Epidermal melanocyte (primary cell): ENCODE results near the gene ANGPTL1.
"Not testable (repeated sequence)": the region's sequence is repeated elsewhere in the genome, so short reads cannot be mapped to it uniquely, and the experiment has no call there.

Source experiments
- DNase-seq: peaks from one replicate; pipeline ENCODE4 v3.0.0; 2011; ENCODE audit warnings: low spot score; ENCODE audit not compliant: insufficient read length

The ANGPTL1 gene

DNA sequence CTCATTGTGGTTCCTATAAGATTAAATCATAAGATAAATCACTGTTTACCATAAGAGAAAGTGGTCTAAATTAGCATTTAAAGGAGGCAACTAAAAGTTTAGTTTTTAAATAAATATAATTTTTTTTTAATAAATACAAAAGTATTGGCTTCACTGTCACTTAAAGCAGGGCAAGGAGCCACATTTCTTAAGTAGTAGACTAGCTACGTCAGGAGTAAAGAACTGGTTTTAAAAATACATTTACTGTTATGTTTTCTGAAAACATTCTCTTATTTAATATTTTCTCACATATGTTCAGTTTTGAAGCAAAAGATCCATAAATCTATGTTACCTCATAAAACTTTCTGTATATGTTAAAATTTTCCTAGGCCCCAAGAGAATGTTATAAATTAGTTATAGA, 2.2 kb downstream of the ANGPTL1 start:
- DNase-seq: no peak

DNA sequence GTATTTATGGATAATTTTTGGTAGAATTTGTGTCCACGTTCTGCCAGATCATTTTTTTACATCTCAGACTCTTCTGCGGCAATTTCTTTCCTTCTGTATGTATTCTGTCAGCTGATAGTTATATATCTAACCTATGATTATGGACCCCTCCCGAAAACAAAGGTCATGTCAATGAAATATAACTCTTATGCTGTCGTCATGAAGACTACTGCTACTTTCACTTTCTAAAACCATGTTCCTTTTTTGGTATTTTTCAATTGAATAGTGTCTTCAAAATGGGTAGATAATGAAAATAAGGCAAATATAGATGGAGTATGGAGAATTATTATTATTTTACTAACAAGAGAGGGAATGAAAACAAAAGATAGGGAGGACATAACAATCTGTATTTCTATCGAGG, 3.2 kb downstream of the ANGPTL1 start:
- DNase-seq: no peak

DNA sequence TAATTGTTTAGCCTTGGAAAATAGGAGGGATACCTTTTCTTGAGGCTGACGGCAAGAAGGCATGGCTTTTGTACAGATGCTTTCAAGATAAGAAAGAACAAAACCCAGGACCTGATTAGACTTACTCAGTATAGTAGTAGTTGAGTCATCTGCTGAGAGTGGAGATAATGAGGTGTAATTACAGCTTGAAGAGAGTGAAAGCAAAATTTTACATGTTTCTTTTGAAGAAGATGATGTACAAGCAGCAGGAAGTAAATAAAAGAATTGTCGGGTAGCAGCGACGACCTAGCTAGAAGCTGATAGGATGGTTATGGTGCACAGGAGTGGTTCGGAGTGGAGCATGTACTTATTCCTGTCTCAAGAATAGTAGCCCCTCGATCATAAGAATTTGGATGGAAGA, 6.6 kb downstream of the ANGPTL1 start:
- DNase-seq: no peak

DNA sequence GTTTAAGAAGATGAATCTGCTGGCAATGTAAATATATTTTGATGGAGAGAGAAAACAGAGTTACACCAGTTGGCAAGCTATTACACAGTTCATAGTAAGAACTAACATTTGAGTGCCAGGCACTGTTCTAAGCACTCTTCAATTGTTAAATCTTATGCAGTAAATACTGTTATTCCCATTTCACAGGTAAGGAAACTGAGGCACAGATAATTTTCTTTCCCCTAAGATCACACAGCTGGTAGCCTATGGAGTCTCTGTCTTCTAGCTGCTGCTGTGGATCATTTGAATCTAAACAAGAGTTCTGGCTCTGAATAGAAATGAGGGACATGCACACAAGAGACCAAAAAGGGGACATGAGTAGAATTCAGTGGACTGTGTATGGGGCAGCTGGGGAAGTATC, 8.0 kb downstream of the ANGPTL1 start:
- no peak for DNase-seq

DNA sequence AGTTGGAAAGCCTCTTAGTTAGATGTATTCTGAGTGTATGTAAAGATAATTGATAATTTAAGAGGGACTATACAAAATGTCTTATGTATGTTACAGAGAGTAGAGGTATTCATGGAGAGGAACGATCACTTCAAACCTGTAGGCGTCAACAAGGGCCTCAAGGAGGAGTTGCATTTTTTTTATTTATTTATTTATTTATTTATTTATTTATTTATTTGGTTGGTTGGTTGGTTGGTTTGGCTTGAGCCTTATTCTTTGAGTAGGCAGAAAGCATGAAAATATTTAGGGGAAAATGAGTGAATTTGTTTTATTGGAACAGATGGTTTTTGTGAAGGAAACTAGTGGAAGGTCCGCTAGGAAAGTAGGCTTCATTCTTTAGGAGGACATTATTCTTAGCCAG, 8.5 kb downstream of the ANGPTL1 start:
- DNase-seq: no peak

DNA sequence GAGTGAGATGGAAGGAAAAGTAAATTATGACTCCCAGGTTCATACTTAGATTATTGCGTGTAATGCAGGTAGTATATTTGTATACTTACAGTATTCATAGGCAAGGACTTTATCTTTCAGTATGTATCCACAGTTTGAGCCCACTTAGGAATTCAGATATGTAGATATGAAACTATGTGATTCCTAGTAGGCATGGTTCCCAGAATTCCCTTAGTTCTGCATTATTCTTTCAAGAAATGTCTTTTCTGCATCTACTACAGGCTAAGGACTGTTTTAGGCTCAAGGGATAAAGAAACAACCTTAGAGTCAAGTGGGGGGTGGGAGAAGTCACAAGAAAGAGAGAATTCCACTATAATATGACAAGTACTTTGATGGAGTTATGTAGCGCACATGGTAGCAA, 13.8 kb downstream of the ANGPTL1 start:
- DNase-seq: no peak

DNA sequence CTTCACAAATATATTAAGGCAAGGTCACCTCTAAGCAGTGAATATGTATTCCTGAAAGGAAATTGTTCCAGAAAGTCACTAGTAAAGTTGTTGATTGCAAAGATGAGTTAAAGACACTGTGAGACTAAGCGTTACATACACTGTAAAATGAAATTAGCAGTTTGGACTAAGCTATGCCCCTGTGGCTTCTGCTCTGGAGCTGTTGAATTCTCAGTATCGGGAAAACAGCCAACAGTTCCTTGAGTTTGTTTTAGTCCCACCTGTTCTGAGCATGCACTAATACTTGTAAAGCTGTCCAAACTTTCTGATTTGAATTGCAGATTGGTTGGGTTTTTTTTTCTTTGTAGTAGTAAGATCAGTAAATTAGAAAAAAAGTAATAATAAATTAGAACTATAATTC, 21.0 kb downstream of the ANGPTL1 start:
- DNase-seq: no peak

DNA sequence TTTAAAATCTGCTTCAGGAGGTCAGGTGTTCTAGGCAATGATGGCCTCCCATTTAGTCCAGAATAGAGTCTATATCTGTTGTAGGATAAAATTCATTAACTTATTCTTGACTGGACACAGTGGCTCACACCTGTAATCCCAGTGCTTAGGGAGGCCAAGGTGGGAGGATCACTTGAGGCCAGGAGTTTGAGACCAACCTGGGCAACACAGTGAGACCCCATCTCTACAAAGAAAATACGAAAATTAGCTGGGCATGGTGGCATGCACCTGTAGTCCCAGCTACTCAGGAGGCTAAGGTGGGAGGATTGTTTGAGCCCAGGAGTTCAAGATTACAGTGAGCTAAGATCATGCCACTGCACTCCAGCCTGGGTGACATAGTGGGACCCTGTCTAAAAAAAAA, 23.0 kb downstream of the ANGPTL1 start:
- not testable (repeated sequence) for DNase-seq

DNA sequence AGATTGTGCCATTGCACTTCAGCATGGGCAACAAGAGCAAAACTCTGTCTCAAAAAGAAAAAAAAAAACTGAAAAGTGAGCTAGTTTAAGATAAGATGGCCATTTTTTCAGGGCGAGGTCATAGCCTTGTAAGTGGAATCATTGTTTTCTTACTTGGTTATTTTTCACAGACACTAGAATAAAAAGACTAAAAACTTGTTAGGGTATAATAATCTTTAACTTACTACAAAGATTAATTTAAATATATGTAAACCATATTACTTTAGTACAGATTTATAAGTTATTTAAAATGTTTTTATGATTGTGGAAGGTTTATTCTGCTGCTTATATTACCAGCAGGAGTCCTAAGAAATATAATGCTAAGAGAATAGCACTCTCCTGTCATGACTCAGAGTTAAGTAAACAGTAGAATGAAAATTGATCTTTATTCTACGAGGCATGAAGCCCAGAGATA, 23.5 kb downstream of the ANGPTL1 start:
- no peak for DNase-seq

DNA sequence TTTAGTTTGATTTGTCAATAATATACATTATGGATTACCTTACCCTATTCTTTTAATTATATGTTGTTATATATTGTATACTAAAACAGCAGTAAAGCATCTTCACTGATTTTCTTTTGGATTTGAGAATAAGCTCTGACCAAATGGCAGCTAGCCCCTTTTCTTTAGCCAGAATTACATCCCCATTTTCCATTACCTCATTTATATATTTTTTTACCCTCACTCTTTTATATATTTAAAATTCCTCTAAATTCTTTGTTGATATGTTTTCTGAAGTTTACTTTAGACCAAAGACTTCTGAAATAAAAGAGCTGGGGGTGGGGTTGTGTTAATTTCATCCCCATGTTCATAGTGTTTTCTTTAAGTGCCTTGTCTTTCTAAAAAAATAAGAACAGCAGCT, 24.6 kb downstream of the ANGPTL1 start:
- DNase-seq: no peak

DNA sequence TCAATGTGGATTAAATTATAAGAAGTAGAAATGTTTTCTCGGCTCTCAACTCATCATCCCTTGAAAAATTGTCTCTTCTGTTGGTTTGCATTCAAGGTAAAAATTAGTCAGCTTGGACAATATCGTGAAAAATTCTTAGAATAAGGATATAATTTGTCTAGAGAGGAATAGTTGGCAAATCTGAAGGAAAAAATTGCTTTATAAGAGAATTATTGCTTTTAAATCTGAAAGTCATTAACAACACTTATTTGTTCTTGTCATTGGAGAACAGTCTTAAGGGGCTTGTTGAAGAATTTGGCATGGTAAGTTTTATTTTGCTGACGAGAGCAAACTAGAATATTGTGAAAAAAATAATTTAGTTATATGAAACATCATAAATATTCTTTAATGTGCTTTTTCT, 26.4 kb downstream of the ANGPTL1 start:
- DNase-seq: no peak

DNA sequence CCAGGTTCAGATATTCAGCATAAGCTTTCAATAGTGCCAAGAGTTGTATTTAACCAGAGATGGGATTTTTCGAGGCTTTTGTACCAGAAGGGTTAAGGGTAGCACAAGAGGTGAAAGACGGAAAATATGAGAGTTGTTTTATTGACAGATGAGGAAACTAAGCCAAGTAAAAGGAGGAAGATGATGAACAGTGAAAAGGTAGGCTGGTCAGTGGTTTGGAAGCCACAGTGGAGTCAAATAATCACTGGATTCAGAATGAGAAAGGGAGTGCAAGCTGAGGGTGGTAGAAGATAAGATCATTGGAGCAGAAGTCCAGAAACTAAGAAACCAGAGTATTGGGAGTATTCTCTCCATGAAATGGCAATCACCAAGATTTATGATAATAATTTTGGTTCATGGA, 45.7 kb downstream of the ANGPTL1 start:
- DNase-seq: no peak

DNA sequence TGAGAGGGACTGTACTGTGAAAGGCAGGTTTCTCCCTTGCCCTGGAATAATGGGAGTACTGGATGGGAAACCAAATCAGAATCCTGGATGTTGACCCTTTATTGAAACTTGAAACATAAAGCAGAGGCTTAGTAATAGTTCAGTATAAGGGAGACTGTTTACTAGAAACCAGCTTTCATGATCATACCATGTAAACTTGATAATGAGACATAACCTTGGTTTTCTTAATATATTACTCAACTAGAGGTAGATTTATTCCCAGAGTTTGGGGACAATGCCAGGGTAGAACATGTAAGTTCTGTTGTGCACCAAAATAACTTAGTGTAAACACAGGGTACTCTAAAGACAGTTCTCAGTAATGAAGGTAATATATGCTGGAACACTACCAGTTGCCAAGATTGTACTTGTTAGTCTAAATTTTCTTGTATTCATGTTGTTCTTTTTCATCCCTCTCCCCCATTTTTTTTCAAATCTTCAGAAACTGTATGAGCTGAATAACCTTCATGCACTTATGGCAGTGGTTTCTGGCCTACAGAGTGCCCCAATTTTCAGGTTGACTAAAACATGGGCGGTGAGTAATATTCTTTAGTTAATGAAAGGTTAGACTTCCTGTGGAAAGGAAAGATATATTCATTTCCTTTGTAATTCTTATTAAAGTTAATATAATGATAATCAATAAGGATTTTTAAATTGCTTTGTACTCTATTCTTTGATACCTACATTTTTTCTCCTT, 49.6 kb downstream of the ANGPTL1 start:
- no peak for DNase-seq

DNA sequence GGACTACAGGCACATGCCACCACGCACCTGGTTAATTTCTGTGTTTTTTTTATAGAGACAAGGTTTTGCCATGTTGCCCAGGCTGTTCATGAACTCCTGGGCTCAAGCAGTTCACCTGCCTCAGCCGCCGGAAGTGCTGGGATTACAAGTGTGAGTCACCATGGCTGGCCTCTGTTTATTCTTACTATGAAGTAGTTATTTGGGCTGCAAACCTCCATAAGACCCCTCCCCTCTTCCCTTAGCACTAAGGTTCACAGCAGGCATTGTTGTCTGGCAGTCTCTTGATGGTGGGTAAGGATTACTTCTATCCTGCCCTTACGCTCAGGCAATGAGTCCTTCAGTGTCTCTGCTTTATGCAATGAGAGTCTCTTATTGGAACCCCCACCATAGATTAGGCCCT, 51.8 kb downstream of the ANGPTL1 start:
- no peak for DNase-seq

DNA sequence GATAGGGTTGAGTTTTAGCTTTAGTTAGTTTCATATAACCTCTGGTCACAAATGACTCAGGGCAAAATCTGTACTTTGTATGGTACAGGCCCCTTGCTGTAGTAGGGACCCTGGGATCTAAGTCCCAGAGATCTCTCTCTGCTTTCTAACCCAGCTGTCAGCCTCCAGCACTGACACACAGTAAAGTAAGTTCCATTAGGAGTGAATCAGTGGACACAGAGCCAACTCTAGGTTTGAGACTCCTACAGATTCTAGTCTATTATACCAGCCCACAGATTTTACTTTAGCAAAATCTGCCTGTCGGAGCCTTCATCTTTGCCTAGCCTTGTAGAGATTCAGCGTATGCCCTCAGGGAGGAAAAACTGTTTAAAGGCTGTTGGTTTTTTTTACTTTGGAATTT, 52.5 kb downstream of the ANGPTL1 start:
- DNase-seq: no peak

DNA sequence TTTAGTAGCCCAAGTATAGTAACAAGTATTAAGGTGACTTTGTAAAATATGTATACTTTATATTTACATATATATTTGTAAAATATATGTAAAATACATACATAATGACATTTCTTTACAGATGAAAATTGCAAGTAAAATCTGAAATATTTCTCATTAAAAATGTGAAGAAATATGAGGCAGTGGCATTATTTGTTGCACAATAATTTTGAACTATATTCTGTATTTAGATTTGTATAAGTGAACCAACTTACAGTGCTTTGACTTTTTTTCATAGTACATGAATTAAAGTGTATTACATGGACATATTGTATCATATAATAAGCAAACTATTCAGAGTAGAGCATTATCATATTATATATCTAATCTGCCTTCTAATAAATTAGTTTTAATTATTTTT, 60.3 kb downstream of the ANGPTL1 start:
- no peak for DNase-seq

DNA sequence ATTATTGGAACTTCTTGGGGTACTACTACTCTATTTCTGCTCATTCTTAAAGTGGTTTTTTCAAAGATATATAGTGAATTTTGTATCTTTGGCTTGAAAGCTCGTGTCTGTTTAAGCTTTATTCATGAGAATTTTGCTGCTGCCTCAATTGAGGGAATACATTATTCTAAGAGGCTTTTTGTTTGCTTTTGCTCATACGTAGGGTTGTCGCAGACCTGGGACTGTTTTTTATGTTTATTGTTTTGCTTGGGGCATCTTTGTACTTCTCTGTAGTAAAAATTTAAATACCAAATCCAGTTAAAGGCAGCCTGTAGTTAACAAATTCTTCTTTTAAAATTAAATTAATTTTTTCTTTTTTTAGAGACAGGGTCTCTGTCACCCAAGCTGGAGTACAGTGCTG, 62.3 kb downstream of the ANGPTL1 start:
- DNase-seq: no peak

DNA sequence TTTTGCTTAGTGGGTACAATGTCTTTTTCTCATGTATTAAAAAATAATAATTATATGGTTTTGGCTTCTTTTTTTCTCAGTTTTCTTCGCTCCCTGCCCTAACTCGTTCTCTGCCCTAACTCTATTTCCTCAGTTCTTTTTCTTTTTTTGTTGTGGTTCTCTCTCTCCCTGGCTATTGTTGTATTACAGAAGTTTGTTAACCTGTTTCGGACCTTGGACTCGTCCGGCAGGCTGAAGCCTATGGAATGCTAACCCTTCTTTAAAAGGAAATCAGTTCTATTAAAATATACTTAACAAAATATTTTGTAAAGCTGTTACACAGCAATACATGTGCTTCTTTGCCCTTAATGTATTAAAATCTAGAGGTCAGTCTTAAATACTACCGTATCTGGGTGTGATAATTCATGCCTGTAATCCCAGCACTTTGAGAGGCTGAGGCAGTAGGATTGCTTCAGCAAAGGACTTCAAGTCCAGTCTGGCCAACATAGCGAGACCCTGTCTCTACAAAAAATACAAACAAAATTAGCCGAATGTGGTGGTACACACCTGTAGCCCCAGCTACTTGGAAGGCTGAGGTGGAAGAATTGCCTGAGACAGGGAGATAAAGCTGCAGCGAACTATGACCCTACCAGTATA, 64.1 kb downstream of the ANGPTL1 start:
- no peak for DNase-seq

DNA sequence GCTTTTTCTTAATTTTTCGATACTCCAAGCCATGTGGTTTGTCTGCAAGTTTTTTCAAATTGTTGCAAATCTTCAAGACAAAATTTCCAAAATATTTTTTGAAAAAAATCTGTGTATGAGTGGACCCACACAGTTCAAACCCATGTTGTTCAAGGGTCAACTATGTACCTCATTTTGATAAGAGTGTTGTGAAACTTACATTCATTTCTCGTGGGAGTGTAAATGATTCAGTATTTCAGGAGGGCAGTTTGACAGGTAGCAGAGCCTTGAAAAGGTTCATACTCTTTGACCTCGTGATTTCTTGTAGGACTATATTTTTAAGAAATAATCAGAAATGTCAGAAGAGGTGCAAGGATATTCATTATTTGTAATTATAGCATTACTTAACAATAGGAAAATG, 68.0 kb downstream of the ANGPTL1 start:
- DNase-seq: no peak
